Spleen (tissue), 7 donors: ENCODE results near the gene NR1I3.
A peak's percentile ranks its signal among the peaks of the same experiment; 100 is the strongest.

Experiments
- POLR2A ChIP-seq, 3 donors: fragments of 450-650 bp; IDR thresholded peaks; one replicate each; pipeline ENCODE4 v1.5.1; 2017; ENCODE audit warnings: antibody characterized with exemption in 3 of 3, mild to moderate bottlenecking in 1 of 3
- POLR2AphosphoS5 ChIP-seq, 3 donors: sonication (generic); formaldehyde crosslinking; IDR thresholded peaks; one replicate each; pipeline ENCODE4 v1.5.1; 2017; ENCODE audit warnings: antibody characterized with exemption in 3 of 3
- TF ChIP-seq, protein P1 (sequence below), 11 experiments: fragments of 200-600 bp in 7 of 11; fragments of 450-650 bp in 4 of 11; sonication (generic) in 4 of 11; IDR thresholded peaks in 8 of 11; conservative IDR thresholded peaks in 3 of 11; 1 replicate in 7 of 11; 2 replicates in 4 of 11; pipeline versions ENCODE4 v1.4.0 to v1.8.0; 2016 to 2021; ENCODE audit warnings: antibody characterized with exemption in 11 of 11, inconsistent platforms in 4 of 11, mild to moderate bottlenecking in 1 of 11
- donor health status: DM: no; HTN: no; CAD: no; lungs with moderate emphysema.
- donor health status: DM: no; HTN: no; CAD: no.
- donor health status: DM: no; HTN: no; CAD: no.

GRCh38 chr1:161185732-161186311 is 52.2 kb downstream of the NR1I3 start:
- TF ChIP-seq, protein P1, sequence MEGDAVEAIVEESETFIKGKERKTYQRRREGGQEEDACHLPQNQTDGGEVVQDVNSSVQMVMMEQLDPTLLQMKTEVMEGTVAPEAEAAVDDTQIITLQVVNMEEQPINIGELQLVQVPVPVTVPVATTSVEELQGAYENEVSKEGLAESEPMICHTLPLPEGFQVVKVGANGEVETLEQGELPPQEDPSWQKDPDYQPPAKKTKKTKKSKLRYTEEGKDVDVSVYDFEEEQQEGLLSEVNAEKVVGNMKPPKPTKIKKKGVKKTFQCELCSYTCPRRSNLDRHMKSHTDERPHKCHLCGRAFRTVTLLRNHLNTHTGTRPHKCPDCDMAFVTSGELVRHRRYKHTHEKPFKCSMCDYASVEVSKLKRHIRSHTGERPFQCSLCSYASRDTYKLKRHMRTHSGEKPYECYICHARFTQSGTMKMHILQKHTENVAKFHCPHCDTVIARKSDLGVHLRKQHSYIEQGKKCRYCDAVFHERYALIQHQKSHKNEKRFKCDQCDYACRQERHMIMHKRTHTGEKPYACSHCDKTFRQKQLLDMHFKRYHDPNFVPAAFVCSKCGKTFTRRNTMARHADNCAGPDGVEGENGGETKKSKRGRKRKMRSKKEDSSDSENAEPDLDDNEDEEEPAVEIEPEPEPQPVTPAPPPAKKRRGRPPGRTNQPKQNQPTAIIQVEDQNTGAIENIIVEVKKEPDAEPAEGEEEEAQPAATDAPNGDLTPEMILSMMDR (IDR thresholded peaks at IDR 0.05 in 8 of 11, conservative IDR thresholded peaks at IDR 0.05 in 3 of 11), result peak in 1 of 11 experiments; percentile 4
- TF ChIP-seq POLR2A (IDR thresholded peaks at IDR 0.05) (peak in 1 of 3 donors; percentile 18), POLR2AphosphoS5 (IDR thresholded peaks at IDR 0.05) (peak in 1 of 3 donors; percentile 41)
